Activated T-helper 1 cell treated with anti-CD3 and anti-CD28 coated beads, Interleukin-2, amount 50 U/mL, for 16 hours (primary cell): ENCODE results near the gene PHLDA3.

Experiments used
- DNase-seq, 2 donors: peaks; one replicate each; pipeline ENCODE4 v3.0.0-alpha.2; 2020; ENCODE audit warnings: low read depth in 1 of 2, low spot score in 1 of 2

The PHLDA3 gene

GRCh38 chr1:201430776-201431175, 38.2 kb downstream of the PHLDA3 start:
- no peak for DNase-seq

GRCh38 chr1:201429736-201430501, 39.1 kb downstream of the PHLDA3 start:
- DNase-seq: no peak

- no peak for DNase-seq
Observed at GRCh38 chr1:201427963-201428362, 41.0 kb downstream of the PHLDA3 start.

GRCh38 chr1:201426479-201427310, 42.3 kb downstream of the PHLDA3 start:
- DNase-seq: no peak

- no peak for DNase-seq
Observed at GRCh38 chr1:201424146-201424545, 44.8 kb downstream of the PHLDA3 start.

GRCh38 chr1:201423655-201424054, 45.3 kb downstream of the PHLDA3 start:
- no peak for DNase-seq

- DNase-seq: no peak
Observed at GRCh38 chr1:201422436-201423030, 46.5 kb downstream of the PHLDA3 start.

- no peak for DNase-seq
Observed at GRCh38 chr1:201422026-201422425, 47.0 kb downstream of the PHLDA3 start.

- no peak for DNase-seq
Observed at GRCh38 chr1:201421041-201421440, 47.9 kb downstream of the PHLDA3 start.

- DNase-seq: no peak
Observed at GRCh38 chr1:201420608-201421002, 48.4 kb downstream of the PHLDA3 start.

- no peak for DNase-seq
Observed at GRCh38 chr1:201419746-201420607, 49.0 kb downstream of the PHLDA3 start.

- DNase-seq: no peak
Observed at GRCh38 chr1:201419256-201419655, 49.7 kb downstream of the PHLDA3 start.

GRCh38 chr1:201418461-201418860, 50.5 kb downstream of the PHLDA3 start:
- DNase-seq: no peak
